Heart left ventricle (tissue), 13 donors: ENCODE measurements around the gene USP13.

Experiments
- CTCF ChIP-seq, 12 donors: fragments of 200-600 bp; sonication (generic) in 4 of 12; IDR thresholded peaks; one replicate each; pipeline versions ENCODE4 v1.5.0 to v1.8.0; 2018 to 2022; ENCODE audit warnings: antibody characterized with exemption in 12 of 12, mild to moderate bottlenecking in 5 of 12
- POLR2A ChIP-seq, 2 donors: fragments of 450-650 bp; IDR thresholded peaks; one replicate each; pipeline ENCODE4 v1.6.1; 2017; ENCODE audit warnings: antibody characterized with exemption in 2 of 2, mild to moderate bottlenecking in 2 of 2, moderate library complexity in 2 of 2
- donor health status: ischemic (EF 13 %, LVEDD 7.1; RV severe dilation, severe dysfunction).
- donor health status: DM: no; HTN: yes; CAD: no.
- donor health status: DM: no; HTN: no; CAD: no.
- donor health status: ischemic (EF 25% LVEDD 6.9; RV normal size, moderate dysfunction).
- donor health status: ischemic (EF 25% LVEDD 5.7; RV mildly dilated, moderate dysfunction).
- donor health status: ischemic (EF 35%, LVEDD 5.7; RV mildly dilated, moderate dysfunction).
- donor health status: nonischemic (EF 11% LVEDD 7.7; RV severe dilation, severe dysfunction).
- donor health status: DM: yes; HTN: yes; CAD: no.
- donor health status: PGD.
- donor health status: ischemic (EF 29% LVEDD 5.4; RV normal size, mild dysfunction).
- donor health status: nonischemic (EF 23%, LVEDD 6.1; RV moderate dilation, normal function).

- TF ChIP-seq CTCF (IDR thresholded peaks at IDR 0.05): no peak
- TF ChIP-seq POLR2A (IDR thresholded peaks at IDR 0.05): no peak
Observed at GRCh38 chr3:179772297-179772696, 119.5 kb downstream of the USP13 start.
